Measurements from ENCODE around the gene EEF1E1.
"Not testable (repeated sequence)": the region's sequence is repeated elsewhere in the genome, so short reads cannot be mapped to it uniquely, and the experiment has no call there.

Gene EEF1E1

DNA sequence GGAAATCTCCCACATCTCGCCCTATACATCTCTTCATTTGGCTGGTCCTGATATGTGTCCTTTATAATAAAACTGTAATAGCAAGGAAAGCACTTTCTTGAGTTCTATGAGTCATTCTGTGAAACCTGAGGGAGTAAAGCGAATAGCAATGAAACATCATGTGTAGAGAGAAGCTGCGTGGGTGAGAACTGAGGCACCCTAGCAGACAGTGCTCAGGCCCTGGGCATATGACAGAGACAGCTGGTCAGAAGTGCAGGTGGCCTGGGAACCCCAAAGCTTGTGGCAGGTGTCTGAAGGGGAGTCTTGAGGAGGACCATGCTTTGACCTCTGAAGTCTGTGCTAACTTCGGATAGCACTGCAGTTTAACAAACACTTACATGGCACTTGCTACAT, 36.8 kb downstream of the EEF1E1 start:
- H3K27ac Mint-ChIP-seq = peak overlapping the region; percentile 95 to 96
- ATAC-seq (replicated peaks) (no peak), DNase-seq (no peak)
- peaks cover 17% of the 10 kb centered on the region for H3K36me3 Mint-ChIP-seq (ENCODE audit: insufficient read depth)
- H3K4me1 Mint-ChIP-seq (ENCODE audit: low read depth in 2 of 2) = peaks cover 4 to 25% of the 10 kb centered on the region in 2 donors
- no peaks in the 10 kb centered on the region for H3K9me3 Mint-ChIP-seq
- peak overlapping the region in 1 of 2 donors; percentile 93 for H3K4me3 Mint-ChIP-seq
- H3K27me3 Mint-ChIP-seq = no peaks in the 10 kb centered on the region

DNA sequence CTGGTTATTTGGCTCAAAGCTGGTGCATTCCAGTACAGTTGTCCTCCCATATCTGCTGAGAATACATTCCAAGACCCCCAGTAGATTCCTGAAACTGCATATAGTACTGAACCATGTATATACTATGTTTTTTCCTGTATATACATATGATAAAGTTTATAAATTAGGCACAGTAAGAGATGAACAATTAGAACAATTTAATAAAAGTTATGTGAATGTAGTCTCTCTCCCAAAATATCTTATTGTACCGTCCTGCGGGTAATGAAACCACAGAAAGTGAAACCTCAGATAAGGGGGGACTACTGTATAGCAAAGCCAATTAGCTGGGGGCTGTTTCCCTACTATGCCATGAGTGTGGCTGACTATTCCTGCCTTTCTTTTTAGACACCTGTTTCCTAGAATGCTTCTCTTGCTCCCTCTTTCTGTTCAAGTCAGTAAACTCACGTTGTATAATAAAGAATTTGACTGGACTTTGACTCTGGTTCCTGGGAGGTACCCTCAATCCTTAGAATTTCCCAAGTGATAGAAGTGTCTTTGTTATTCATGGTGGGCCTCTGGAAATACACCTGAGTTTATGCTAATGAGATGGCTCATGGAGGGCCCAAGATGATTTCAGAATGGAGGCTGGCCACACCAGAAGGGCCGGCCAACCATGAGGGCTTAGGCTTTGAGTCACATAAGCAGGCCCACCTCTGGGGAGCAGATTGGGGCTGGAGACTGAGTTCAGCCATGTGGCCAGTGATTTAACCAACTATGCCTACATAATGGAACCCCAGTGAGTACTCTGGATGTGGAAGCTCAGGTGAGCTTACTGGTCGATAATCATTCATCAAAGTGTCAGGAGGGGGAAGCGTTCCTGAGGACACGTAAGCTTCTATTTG, 37.5 kb downstream of the EEF1E1 start:
- peak overlapping the region; percentile 95 to 96 for H3K27ac Mint-ChIP-seq
- peaks cover 17% of the 10 kb centered on the region for H3K36me3 Mint-ChIP-seq (ENCODE audit: insufficient read depth)
- no peaks in the 10 kb centered on the region for H3K9me3 Mint-ChIP-seq
- DNase-seq (no peak), ATAC-seq (replicated peaks) (no peak)
- peak overlapping the region; percentile 93 to 94 for H3K4me3 Mint-ChIP-seq
- H3K27me3 Mint-ChIP-seq = no peaks in the 10 kb centered on the region
- peaks cover 8 to 25% of the 10 kb centered on the region in 2 donors for H3K4me1 Mint-ChIP-seq (ENCODE audit: low read depth in 2 of 2)

DNA sequence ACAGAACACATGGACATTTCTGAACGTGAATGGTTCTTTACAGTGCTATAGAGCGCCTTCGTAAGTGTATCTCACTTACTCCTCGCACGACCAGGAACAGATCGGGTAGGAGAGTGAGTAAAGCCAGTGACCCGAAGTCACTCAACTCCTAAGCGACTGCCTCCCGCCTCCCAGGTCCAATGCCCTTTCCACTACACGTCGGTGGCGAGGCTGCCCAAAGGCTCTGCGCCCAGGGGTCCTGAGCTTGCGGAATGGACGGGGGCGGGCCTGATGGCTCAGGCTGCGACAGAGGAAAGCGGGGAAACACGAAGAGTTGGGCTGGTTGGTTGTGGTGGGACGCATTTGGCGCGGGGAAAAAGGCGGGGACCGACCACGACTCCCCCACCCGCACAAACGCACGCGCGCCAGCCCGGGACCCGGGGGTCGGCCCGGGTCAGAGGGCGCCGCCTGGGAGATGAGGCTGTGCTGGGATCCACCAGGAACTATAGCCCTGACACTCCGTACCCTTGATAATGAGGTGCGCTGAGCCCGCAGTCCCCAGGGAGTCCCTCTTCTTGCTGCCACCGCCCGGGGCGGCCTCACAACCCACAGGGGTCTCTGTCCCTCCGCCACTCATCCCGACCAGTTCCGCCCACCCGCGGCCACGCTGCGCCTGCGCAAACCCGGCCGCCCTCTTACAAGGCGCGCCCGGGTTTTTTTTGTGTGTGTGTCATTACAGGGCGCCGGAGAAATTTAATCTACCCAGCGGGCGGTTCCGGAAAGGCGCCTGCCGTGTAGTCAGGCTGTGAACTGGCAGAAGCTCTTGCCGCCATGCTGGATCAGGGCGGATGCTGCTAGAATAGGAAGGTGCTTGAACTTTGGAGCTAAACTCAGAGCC, 38.3 kb downstream of the EEF1E1 start, which contains the start of gene BLOC1S5:
BLOC1S5 (minus strand) TSS at position 629 of the 877 bp plus-strand sequence; CDS start at position 616, 13 bp downstream.
- peak within 1 kb of the TSS; percentile 95 to 96 for H3K27ac Mint-ChIP-seq
- DNase-seq = peak; percentile 96 to 97 (median 96)
- H3K4me1 Mint-ChIP-seq (ENCODE audit: low read depth in 2 of 2) = peaks cover 8 to 25% of the 10 kb centered on the region in 2 donors
- H3K36me3 Mint-ChIP-seq (ENCODE audit: insufficient read depth) = peaks cover 17% of the 10 kb centered on the region
- H3K4me3 Mint-ChIP-seq = peak within 1 kb of the TSS; percentile 93 to 94
- ATAC-seq (replicated peaks) = peak; percentile 92
- H3K27me3 Mint-ChIP-seq = no peaks in the 10 kb centered on the region
- H3K9me3 Mint-ChIP-seq = no peaks in the 10 kb centered on the region

DNA sequence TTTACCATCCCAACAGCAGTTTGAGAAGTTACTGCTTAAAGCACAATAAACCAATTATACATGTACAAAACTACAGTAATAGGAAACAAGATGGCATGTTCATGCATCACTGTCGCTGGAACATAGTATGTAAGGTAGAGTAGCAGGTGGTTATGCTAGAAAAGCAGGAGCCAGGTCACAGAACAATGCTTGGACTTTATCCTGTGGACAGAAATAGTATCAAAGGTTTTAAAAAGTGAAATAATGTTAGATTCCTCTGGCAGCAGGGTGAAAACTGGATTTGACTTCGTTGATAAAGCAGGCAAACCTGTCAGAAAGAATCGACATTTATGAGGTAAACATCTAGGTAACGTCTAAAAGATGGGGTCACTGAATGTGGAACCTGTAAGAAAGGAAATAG, 40.6 kb downstream of the EEF1E1 start:
- no peak overlapping the region for H3K4me3 Mint-ChIP-seq
- no peaks in the 10 kb centered on the region for H3K9me3 Mint-ChIP-seq
- no peaks in the 10 kb centered on the region for H3K27me3 Mint-ChIP-seq
- no peak overlapping the region for H3K27ac Mint-ChIP-seq
- DNase-seq = no peak
- peaks cover 8 to 25% of the 10 kb centered on the region in 2 donors for H3K4me1 Mint-ChIP-seq (ENCODE audit: low read depth in 2 of 2)
- no peak for ATAC-seq (replicated peaks)
- H3K36me3 Mint-ChIP-seq (ENCODE audit: insufficient read depth) = peaks cover 21% of the 10 kb centered on the region

DNA sequence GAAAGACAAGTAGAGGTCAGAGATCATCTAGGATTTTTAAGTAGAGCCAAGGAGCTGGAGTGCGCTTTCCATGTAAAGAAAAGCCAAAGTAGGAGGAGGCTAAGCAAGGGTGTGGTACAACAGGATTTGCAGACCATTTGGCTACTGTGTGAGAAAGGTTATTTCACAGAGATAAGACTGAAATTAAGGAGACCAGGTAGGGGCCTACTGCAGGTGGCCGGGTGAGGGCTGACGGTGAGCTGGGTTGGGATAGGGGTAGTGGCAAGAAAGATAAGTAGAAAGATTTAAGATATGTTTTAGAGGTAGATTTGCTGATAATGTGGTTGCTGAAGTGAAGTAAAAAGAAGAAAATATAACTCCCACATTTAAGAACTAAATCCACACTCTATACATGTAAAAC, 42.0 kb downstream of the EEF1E1 start:
- Mint-ChIP-seq H3K27ac (peak overlapping the region in 1 of 2 donors; percentile 74), H3K4me1 (ENCODE audit: low read depth in 2 of 2) (peaks cover 10 to 18% of the 10 kb centered on the region in 2 donors), H3K9me3 (no peaks in the 10 kb centered on the region), H3K27me3 (no peaks in the 10 kb centered on the region), H3K4me3 (no peak overlapping the region), H3K36me3 (ENCODE audit: insufficient read depth) (peaks cover 26% of the 10 kb centered on the region)
- ATAC-seq (replicated peaks) = no peak
- DNase-seq = no peak

DNA sequence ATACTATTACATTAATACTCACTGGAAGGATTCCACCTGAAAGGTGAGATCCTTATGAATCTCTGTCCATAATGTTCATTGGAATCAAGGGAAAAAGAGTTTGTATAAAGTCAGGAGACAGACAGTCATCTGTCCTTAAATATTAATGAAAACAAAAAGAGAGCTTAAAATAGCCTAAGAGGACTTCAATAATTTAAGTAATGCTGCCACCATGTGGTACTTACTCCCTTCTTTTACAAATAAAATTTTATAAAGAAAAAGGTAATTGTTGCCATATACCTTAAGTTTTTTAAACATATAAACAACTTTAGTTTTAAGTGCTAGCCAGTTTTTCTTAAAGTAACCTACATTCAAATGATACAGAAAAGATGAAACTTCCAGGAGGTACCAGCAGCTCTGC, 43.2 kb downstream of the EEF1E1 start:
- Mint-ChIP-seq H3K4me1 (ENCODE audit: low read depth in 2 of 2) (peaks cover 5 to 8% of the 10 kb centered on the region in 2 donors), H3K4me3 (no peak overlapping the region), H3K9me3 (no peaks in the 10 kb centered on the region), H3K27ac (no peak overlapping the region), H3K27me3 (no peaks in the 10 kb centered on the region), H3K36me3 (ENCODE audit: insufficient read depth) (peaks cover 20% of the 10 kb centered on the region)
- ATAC-seq (replicated peaks) (no peak), DNase-seq (no peak)

DNA sequence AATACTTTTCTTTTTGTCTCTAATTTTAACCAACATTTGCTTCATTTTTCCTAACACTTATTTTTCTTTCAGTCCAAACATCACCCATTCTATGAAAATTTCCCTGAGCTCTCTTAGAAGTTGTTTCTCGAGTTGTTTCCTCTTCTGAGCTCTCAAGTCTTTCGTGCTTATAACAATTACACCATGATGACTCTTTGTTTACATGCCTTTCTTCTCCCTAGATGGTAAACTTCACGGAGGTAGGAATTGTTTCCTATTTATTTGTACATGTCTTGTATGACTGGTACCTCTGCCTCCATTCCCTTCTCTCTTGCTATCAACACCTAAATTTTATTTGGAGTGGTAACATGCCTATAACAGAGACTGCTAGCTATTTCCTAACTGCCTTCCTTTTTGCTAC, 44.6 kb downstream of the EEF1E1 start:
- no peak for ATAC-seq (replicated peaks)
- Mint-ChIP-seq H3K4me1 (ENCODE audit: low read depth in 2 of 2) (peaks cover 0 to 5% of the 10 kb centered on the region in 2 donors), H3K27me3 (no peaks in the 10 kb centered on the region), H3K36me3 (ENCODE audit: insufficient read depth) (peaks cover 16% of the 10 kb centered on the region), H3K27ac (no peak overlapping the region), H3K9me3 (no peaks in the 10 kb centered on the region), H3K4me3 (no peak overlapping the region)
- DNase-seq = no peak

DNA sequence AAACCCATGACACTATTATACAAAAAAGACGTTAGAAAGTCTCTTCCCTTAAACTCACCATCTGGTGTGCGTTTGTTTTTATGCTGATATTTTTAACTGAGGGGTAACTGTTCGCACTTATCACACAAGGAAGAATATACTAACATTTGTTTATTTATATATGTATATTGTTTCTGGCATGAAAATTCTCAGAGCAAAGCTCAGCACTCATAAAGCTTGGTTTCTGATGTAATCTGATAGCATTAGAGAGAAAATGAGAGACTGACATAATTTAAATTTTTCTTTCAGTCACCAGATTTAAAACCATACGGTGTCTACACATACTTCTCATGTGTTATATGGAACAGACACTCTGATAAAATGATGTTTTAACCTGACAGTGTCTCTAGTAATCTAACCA, 45.1 kb downstream of the EEF1E1 start:
- H3K36me3 Mint-ChIP-seq (ENCODE audit: insufficient read depth) = peaks cover 10% of the 10 kb centered on the region

DNA sequence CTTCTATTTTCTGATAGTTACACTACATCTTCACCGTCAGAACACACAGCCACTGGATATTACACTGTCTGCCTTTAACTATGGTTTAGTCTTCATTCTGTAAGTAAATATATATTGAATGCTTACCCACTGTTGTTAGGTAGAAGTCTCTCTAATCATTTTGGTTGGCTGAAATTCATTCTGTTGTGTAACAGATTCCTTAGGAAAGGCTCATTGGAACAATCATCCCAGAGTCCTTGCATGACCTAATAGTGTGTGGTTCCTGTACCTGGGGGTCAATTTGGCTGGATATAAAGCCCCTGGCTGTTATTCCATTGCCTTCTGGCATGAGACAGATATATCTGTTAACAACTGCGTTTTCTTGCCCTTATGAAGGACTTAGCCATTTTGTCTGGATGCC, 48.1 kb downstream of the EEF1E1 start:
- no peak for DNase-seq
- H3K9me3 Mint-ChIP-seq = no peaks in the 10 kb centered on the region
- no peak overlapping the region for H3K27ac Mint-ChIP-seq
- peaks cover 16% of the 10 kb centered on the region for H3K36me3 Mint-ChIP-seq (ENCODE audit: insufficient read depth)
- ATAC-seq (replicated peaks) = no peak
- no peak overlapping the region for H3K4me3 Mint-ChIP-seq
- H3K4me1 Mint-ChIP-seq (ENCODE audit: low read depth in 2 of 2) = peaks cover 3 to 4% of the 10 kb centered on the region in 2 donors
- no peaks in the 10 kb centered on the region for H3K27me3 Mint-ChIP-seq

More for the DNA sequence above, 45.1 kb downstream of the EEF1E1 start:
- DNase-seq (no peak), ATAC-seq (replicated peaks) (no peak)
- Mint-ChIP-seq H3K9me3 (no peaks in the 10 kb centered on the region), H3K27ac (no peak overlapping the region), H3K4me3 (no peak overlapping the region), H3K4me1 (ENCODE audit: low read depth in 2 of 2) (peaks cover 0 to 5% of the 10 kb centered on the region in 2 donors), H3K27me3 (no peaks in the 10 kb centered on the region)

DNA sequence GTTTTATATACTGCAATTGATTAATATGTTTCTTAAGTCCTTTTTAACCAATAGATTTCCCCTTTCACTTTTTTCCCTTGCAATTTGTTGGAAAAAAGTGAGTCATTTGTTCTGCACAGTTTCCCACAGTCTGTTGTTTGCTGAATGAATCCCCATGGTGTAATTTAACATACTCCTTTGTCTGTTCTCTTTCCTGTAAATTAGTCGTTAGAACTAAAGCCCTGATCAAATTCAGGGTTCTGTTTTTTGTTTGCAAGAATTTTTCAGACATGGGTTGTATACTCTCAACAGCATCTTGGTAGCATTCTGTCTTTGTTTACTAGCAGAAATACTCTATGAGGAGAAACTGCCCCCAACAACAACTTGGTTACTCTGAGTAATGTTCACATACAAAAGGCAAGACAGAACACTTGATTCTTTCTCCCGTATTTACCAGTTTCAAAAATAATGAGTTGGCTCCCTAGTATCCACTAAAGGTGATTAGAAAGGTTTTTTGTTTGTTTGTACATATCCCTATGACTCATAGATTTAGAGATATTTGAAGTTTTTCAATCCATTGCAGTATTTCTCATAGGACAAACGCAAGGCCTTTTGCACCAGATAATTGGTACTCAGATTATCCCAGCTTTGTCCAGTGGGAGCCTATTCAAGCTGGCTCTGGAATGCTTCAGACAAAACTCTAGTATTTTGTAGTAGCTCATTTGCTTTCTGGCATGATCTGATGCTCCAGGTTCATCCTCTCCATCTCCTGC, 54.6 kb downstream of the EEF1E1 start:
- Mint-ChIP-seq H3K36me3 (ENCODE audit: insufficient read depth) (peaks cover 13% of the 10 kb centered on the region), H3K4me3 (no peak overlapping the region)
- no peak for ATAC-seq (replicated peaks)

DNA sequence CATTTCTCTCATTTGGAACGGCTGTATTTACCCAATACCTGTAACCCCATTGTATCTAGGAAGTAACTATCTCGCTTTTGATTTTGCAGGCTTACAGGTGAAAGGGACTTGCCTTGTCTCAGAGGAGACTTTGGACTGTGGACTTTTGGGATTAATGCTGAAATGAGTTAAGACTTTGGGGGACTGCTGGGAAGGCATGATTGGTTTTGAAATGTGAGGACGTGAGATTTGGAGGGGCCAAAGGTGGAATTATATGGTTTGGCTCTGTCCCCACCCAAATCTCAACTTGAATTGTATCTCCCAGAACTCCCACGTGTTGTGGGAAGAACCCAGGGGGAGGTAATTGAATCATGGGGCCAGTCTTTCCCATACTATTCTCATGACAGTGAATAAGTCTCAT, 56.6 kb downstream of the EEF1E1 start:
- H3K4me3 Mint-ChIP-seq; H3K4me1 Mint-ChIP-seq (ENCODE audit: low read depth in 2 of 2); H3K27me3 Mint-ChIP-seq; DNase-seq; H3K27ac Mint-ChIP-seq; H3K9me3 Mint-ChIP-seq; ATAC-seq (replicated peaks): not testable (repeated sequence)
- H3K36me3 Mint-ChIP-seq (ENCODE audit: insufficient read depth) = peaks cover 17% of the 10 kb centered on the region

More for the DNA sequence above, 54.6 kb downstream of the EEF1E1 start:
- no peak for DNase-seq
- H3K27me3 Mint-ChIP-seq = no peaks in the 10 kb centered on the region
- peaks cover 1 to 11% of the 10 kb centered on the region in 2 donors for H3K4me1 Mint-ChIP-seq (ENCODE audit: low read depth in 2 of 2)
- H3K9me3 Mint-ChIP-seq = no peaks in the 10 kb centered on the region
- no peak overlapping the region for H3K27ac Mint-ChIP-seq

DNA sequence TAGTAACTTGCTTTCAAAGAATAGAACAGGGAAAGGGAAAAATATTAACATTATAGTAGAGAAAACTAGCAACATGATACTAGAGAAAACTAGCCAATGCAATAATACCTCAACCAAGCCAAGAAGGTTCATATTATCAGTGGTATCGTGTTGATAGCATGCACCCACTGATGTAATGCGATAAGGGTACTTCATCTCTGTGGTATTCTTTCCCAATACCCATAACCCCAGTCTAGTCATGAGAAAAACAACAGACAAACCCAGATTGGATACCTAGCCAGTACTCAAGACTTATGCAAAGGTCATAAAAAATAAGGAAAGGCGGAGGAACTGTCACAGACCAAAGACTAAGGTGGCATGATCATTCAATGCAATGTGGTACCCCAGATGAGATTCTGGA, 59.1 kb downstream of the EEF1E1 start:
- no peak overlapping the region for H3K4me3 Mint-ChIP-seq
- H3K4me1 Mint-ChIP-seq (ENCODE audit: low read depth in 2 of 2) = peaks cover 0 to 11% of the 10 kb centered on the region in 2 donors
- H3K36me3 Mint-ChIP-seq (ENCODE audit: insufficient read depth) = peaks cover 27% of the 10 kb centered on the region
- no peak for DNase-seq
- peak overlapping the region in 1 of 2 donors; percentile 71 for H3K27ac Mint-ChIP-seq
- no peaks in the 10 kb centered on the region for H3K27me3 Mint-ChIP-seq
- peaks cover 0 to 2% of the 10 kb centered on the region in 2 donors for H3K9me3 Mint-ChIP-seq
- ATAC-seq (replicated peaks) = no peak

All from effector memory CD8-positive, alpha-beta T cell (primary cell).